Type B pancreatic cell (in vitro differentiated cells): ENCODE results near the gene ABHD8. TPM values are rescaled to one million over a fixed set of nuclear protein-coding genes. Genes with fewer than 3 reads are reported as not detected.

ENCODE experiments used
- DNase-seq: peaks from one replicate; pipeline ENCODE4 v3.0.0; 2021; ENCODE audit warnings: mixed read lengths; ENCODE audit not compliant: unreplicated experiment; ENCODE audit errors: extremely low spot score
- H3K27ac Mint-ChIP-seq: 2 replicates; pipeline ENCODE4 v1.8.0; 2021; ENCODE audit warnings: mild to moderate bottlenecking, mixed read lengths
- H3K27me3 Mint-ChIP-seq: 2 replicates; pipeline ENCODE4 v1.8.0; 2021; ENCODE audit warnings: mixed read lengths
- H3K36me3 Mint-ChIP-seq: 2 replicates; pipeline ENCODE4 v1.8.0; 2021; ENCODE audit warnings: mixed read lengths
- H3K4me1 Mint-ChIP-seq: one replicate; pipeline ENCODE4 v1.8.0; 2021; ENCODE audit warnings: mixed read lengths; ENCODE audit not compliant: unreplicated experiment
- H3K4me3 Mint-ChIP-seq: 2 replicates; pipeline ENCODE4 v1.8.0; 2021; ENCODE audit warnings: mild to moderate bottlenecking, mixed read lengths
- H3K9me3 Mint-ChIP-seq: 2 replicates; pipeline ENCODE4 v1.8.0; 2021; ENCODE audit warnings: mixed read lengths
- total RNA-seq: library from RNA; stranded (reverse); gene quantifications from 2 replicates; pipeline ENCODE4 v1.2.1, GENCODE V29; 2021; ENCODE audit warnings: low replicate concordance
- TF ChIP-seq, protein P1 (sequence below): fragments of 200-600 bp; sonication (generic); conservative IDR thresholded peaks from 2 replicates; pipeline ENCODE4 v1.5.0; 2021; ENCODE audit warnings: antibody characterized with exemption, mild to moderate bottlenecking

Gene ABHD8
- total RNA-seq, 1 donor from 2014 or later = 14.3 TPM

DNA sequence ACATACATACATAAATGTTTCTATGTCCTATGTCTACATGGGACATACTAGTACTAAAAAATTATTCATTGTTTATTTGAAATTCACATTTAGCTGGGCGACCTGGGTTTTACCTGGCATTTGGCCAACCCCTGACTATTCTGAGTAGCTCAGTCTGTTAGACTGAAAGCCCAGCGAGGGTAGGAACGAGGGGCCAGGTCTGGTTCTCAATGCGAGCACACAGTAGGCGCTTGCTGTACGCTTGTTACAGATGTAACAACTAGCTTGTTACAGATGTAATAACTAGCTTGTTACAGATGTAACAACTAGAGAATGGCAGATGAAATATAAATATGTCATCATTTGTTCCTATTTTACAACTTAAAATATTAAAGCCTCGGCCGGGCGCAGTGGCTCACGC lies 32.4 kb upstream of the ABHD8 start:
- TF ChIP-seq, protein P1, sequence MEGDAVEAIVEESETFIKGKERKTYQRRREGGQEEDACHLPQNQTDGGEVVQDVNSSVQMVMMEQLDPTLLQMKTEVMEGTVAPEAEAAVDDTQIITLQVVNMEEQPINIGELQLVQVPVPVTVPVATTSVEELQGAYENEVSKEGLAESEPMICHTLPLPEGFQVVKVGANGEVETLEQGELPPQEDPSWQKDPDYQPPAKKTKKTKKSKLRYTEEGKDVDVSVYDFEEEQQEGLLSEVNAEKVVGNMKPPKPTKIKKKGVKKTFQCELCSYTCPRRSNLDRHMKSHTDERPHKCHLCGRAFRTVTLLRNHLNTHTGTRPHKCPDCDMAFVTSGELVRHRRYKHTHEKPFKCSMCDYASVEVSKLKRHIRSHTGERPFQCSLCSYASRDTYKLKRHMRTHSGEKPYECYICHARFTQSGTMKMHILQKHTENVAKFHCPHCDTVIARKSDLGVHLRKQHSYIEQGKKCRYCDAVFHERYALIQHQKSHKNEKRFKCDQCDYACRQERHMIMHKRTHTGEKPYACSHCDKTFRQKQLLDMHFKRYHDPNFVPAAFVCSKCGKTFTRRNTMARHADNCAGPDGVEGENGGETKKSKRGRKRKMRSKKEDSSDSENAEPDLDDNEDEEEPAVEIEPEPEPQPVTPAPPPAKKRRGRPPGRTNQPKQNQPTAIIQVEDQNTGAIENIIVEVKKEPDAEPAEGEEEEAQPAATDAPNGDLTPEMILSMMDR = no peak
- Mint-ChIP-seq H3K27ac (peak overlapping the region; percentile 98), H3K36me3 (peaks cover 8% of the 10 kb centered on the region), H3K4me3 (peak overlapping the region; percentile 98), H3K27me3 (peaks cover 5% of the 10 kb centered on the region), H3K4me1 (peaks cover 15% of the 10 kb centered on the region), H3K9me3 (no peaks in the 10 kb centered on the region)
- DNase-seq = no peak

DNA sequence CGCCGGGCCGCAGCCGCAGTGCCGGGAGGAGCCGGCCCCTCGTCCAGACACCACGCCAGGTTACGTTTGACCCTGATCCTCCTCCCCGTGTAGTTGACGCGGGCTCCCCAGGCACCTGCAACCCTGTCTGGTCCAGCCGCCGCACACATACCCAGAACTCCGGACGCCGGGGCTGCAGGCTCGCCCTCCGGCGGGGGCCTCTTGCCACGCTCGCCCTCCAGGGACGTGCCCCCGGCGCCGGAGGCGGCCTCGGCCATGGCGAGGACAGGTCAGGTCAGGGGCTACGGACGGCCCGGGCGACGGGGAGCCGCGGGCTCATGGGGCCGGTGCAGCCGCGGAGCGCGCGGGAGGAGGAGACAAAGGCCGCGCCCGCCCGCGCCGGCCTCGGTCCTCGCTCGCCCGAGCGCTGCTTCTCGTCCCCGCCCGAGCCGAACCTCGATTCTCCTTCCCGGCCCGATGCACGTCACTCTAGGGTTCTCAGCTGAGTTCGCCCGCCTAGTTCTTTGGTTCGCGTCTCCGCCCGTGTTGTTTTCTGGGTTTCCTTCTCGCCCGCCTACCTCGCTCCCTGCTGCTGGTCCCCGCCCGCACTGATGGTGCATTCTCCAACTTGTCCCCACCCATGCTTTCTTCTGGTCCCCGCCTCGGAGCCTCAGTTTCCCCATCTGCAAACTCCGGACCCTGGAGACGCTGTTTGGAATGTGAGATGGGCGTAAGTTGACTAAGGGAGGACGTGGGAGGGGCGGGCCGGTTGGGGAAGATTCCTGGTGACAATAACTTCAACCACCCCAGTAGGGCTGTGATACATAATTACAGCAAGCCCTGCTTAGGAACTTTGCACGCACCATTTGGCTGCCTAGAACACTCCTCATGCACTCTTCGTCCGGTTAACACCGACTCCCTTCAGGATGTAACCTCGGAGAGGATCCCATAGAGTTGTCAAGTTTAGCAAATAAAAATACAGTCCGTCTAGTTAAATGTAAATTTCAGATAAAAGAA lies 31.5 kb upstream of the ABHD8 start, which contains the start of gene ANO8:
TSS of gene ANO8 (minus strand) at position 442 of the 996 bp plus-strand sequence. CDS start at position 257, 185 bp downstream.
- H3K4me1 Mint-ChIP-seq = peaks cover 15% of the 10 kb centered on the region
- H3K27ac Mint-ChIP-seq = peak within 1 kb of the TSS; percentile 98
- peak within 1 kb of the TSS; percentile 98 for H3K4me3 Mint-ChIP-seq
- TF ChIP-seq, protein P1 = no peak
- peak; percentile 97 for DNase-seq
- peaks cover 9% of the 10 kb centered on the region for H3K36me3 Mint-ChIP-seq
- H3K9me3 Mint-ChIP-seq = no peaks in the 10 kb centered on the region
- peaks cover 10% of the 10 kb centered on the region for H3K27me3 Mint-ChIP-seq

DNA sequence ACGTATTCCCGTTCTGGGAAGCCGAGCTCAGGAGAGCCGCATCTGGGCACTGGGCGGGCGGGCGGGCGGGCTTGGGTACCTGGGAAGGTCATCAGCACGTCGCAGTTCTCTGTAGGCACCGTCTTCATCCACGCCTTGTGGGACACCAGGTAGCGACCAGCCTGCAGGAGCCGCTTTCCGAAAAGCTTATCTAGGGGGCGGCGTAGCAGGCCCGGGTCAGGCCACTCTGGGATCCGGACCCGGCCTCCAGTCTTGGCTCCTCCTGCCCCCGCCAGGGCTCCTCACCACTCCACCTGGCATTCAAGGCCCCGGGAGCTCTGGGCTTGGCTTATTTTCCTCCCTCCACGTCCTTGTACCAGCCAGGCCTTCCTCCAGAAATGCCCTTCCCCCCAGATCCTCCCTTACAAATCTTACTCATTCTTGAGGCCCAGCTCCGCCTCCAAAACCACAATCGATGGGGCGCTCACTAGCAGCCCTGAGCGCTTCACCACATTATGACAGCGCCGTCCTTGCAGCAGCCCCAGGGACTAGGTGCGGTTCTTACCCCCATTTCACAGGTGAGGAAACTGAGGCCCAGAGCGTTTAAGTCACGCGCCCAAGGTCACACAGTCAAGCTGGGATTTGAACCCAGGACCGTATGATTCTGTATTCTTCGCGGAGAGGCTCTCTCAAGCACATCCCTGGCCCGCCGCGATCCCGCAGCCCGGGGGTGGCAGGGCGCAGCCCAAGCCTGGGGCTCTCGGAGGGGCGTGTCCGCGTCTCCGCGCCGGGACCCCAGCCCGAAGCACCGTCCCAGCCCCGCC lies 30.6 kb upstream of the ABHD8 start:
- no peaks in the 10 kb centered on the region for H3K9me3 Mint-ChIP-seq
- H3K27me3 Mint-ChIP-seq = peaks cover 10% of the 10 kb centered on the region
- peaks cover 9% of the 10 kb centered on the region for H3K36me3 Mint-ChIP-seq
- DNase-seq = no peak
- peak overlapping the region; percentile 85 for H3K27ac Mint-ChIP-seq
- peaks cover 15% of the 10 kb centered on the region for H3K4me1 Mint-ChIP-seq
- H3K4me3 Mint-ChIP-seq = peak overlapping the region; percentile 98
- TF ChIP-seq, protein P1 = no peak

DNA sequence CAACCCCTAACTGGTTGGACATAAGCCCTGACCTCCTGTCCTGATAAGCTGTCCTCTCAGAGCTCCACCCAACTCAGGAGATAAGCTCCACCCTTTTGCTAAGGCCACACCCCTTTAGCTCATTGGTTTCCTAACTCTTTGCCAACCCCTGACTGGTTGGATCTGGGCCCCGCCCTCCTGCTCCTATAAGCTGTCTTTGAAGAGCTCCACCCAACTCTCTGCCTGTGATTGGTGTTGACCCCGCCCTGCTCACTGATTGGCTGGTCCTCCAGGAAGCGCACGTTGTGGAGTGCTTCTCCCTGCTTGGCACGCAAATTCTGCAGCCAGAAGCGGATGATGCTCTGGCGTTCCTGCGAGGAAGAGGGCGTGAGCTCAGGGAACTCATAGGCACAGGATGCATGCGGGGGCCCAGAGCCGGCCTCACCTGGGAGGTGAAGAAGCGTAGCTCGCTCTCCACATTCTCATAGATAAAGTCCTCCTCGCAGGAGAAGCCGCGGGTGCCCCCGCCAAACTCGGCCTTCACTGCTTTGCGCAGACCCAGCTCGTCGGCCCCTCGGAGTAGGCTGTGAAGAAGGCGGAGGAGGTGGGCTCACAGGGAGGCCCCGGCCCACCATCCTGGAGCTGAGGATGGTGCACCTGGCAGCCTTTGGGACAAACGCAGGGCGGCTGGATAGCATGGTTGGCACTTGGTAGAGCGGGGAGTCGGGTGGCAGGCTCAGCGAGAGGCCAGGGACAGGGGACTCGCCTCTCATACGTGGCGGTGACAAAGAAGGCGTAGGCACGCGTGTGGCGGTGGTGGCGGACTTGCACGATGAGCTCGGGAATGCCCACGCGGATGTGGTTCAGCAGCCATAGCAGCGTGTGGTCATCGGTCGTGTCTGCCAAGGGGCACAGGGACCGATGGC lies 29.7 kb upstream of the ABHD8 start:
- peaks cover 9% of the 10 kb centered on the region for H3K36me3 Mint-ChIP-seq
- H3K27me3 Mint-ChIP-seq = peaks cover 10% of the 10 kb centered on the region
- H3K27ac Mint-ChIP-seq = peak overlapping the region; percentile 53
- H3K4me1 Mint-ChIP-seq = peaks cover 16% of the 10 kb centered on the region
- TF ChIP-seq, protein P1 = no peak
- H3K4me3 Mint-ChIP-seq = peak overlapping the region; percentile 67
- no peak for DNase-seq
- H3K9me3 Mint-ChIP-seq = no peaks in the 10 kb centered on the region

DNA sequence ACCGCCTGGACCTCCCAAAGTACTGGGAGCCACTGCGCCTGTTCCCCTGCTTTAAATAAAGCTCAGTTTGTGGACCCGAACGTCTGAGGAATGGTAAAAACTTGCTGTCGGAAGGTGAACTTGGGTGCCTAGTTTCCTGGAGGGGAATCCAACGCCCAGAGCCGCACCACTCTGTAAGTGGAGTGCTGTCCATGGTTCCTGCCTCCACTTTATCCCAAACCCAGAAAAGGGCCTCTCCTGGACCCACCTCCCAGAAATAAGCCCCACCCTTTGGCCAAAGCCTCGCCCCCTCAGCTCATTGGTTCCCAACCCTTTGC lies 29.1 kb upstream of the ABHD8 start:
- H3K27me3 Mint-ChIP-seq = peaks cover 13% of the 10 kb centered on the region
- H3K36me3 Mint-ChIP-seq = peaks cover 9% of the 10 kb centered on the region
- H3K4me3 Mint-ChIP-seq = peak overlapping the region; percentile 67
- TF ChIP-seq, protein P1 = no peak
- no peaks in the 10 kb centered on the region for H3K9me3 Mint-ChIP-seq
- H3K27ac Mint-ChIP-seq = peak overlapping the region; percentile 53
- DNase-seq = no peak
- H3K4me1 Mint-ChIP-seq = peaks cover 19% of the 10 kb centered on the region
